Measurements from ENCODE around the gene FAF1. TPM values are rescaled to one million over a fixed set of nuclear protein-coding genes. Genes with fewer than 3 reads are reported as not detected.

FAF1 gene
- total RNA-seq, 1 experiment from 2014 or later = 14.7 TPM

GRCh38 chr1:50779801-50780200 is 180.3 kb downstream of the FAF1 start:
- no peak overlapping the region for H3K4me3 ChIP-seq (ENCODE audit: low read length)
- H3K4me2 ChIP-seq (ENCODE audit: low read length) = no peak overlapping the region
- DNase-seq (no peak), ATAC-seq (no peak)
- no peak overlapping the region for H3K9ac ChIP-seq (ENCODE audit: low read length)
- H3K36me3 ChIP-seq (ENCODE audit: low read depth, low read length) = peaks cover 12% of the 10 kb centered on the region
- H3F3A ChIP-seq (ENCODE audit: low read length, unreplicated experiment) = no peaks in the 10 kb centered on the region
- no peak overlapping the region for H2AFZ ChIP-seq (ENCODE audit: low read length)
- peaks cover 17% of the 10 kb centered on the region for H3K79me2 ChIP-seq (ENCODE audit: low read length)
- H4K20me1 ChIP-seq (ENCODE audit: low read length) = no peaks in the 10 kb centered on the region; the same call in 1 of the 2 replicates
- ChIA-PET CTCF (no interaction called here), POLR2A (ENCODE audit: unreplicated experiment) (no interaction called here)
- no peaks in the 10 kb centered on the region for H3K9me3 ChIP-seq (ENCODE audit: low read length)
- TF ChIP-seq CTCF (conservative IDR thresholded peaks at IDR 0.05; ENCODE audit: low read depth, low read length) = no peak
- TF ChIP-seq EZH2 (IDR thresholded peaks at IDR 0.05; ENCODE audit: low read length, unreplicated experiment) = no peak
- no peak for TF ChIP-seq EZH2phosphoT487 (IDR thresholded peaks at IDR 0.05; ENCODE audit: borderline replicate concordance, low read length)
- H3K27me3 ChIP-seq (ENCODE audit: low read length) = no peaks in the 10 kb centered on the region
- intact Hi-C loops (cut with micrococcal nuclease) = loop anchor here (5.0 kb wide), 1 partner anchor 178 kb away; no protein-coding TSS in a partner anchor
- no peaks in the 10 kb centered on the region for H3K4me1 ChIP-seq (ENCODE audit: insufficient read depth, low read length)
- no peaks in the 10 kb centered on the region for H3K9me2 ChIP-seq (replicated peaks; ENCODE audit: low read length)
- H3K27ac ChIP-seq (ENCODE audit: low read length) = no peak overlapping the region
- BruUV-seq (replicated peaks) = no TSS peak

GRCh38 chr1:50775740-50776139 is 184.3 kb downstream of the FAF1 start:
- Histone ChIP-seq H3K27ac (ENCODE audit: low read length) (no peak overlapping the region), H3K4me1 (ENCODE audit: insufficient read depth, low read length) (no peaks in the 10 kb centered on the region), H3F3A (ENCODE audit: low read length, unreplicated experiment) (no peaks in the 10 kb centered on the region), H3K27me3 (ENCODE audit: low read length) (no peaks in the 10 kb centered on the region), H4K20me1 (ENCODE audit: low read length) (no peaks in the 10 kb centered on the region; the same call in 1 of the 2 replicates), H3K9me2 (replicated peaks; ENCODE audit: low read length) (no peaks in the 10 kb centered on the region), H3K79me2 (ENCODE audit: low read length) (peaks cover 11% of the 10 kb centered on the region), H2AFZ (ENCODE audit: low read length) (no peak overlapping the region), H3K36me3 (ENCODE audit: low read depth, low read length) (peaks cover 4% of the 10 kb centered on the region), H3K9ac (ENCODE audit: low read length) (no peak overlapping the region), H3K9me3 (ENCODE audit: low read length) (no peaks in the 10 kb centered on the region), H3K4me3 (ENCODE audit: low read length) (no peak overlapping the region), H3K4me2 (ENCODE audit: low read length) (no peak overlapping the region)
- TF ChIP-seq CTCF (conservative IDR thresholded peaks at IDR 0.05; ENCODE audit: low read depth, low read length) = no peak
- TF ChIP-seq EZH2phosphoT487 (IDR thresholded peaks at IDR 0.05; ENCODE audit: borderline replicate concordance, low read length) = no peak
- no peak for TF ChIP-seq EZH2 (IDR thresholded peaks at IDR 0.05; ENCODE audit: low read length, unreplicated experiment)
- BruUV-seq (replicated peaks) = no TSS peak
- ATAC-seq (no peak), DNase-seq (no peak)
- POLR2A ChIA-PET (ENCODE audit: unreplicated experiment) = no interaction called here
- intact Hi-C loops (cut with micrococcal nuclease) = loop anchor here (1.0 to 5.0 kb wide), 5 partner anchors 97 to 414 kb away; no protein-coding TSS in a partner anchor
- CTCF ChIA-PET = no interaction called here

- Histone ChIP-seq H3K4me1 (ENCODE audit: insufficient read depth, low read length) (no peaks in the 10 kb centered on the region), H3K9ac (ENCODE audit: low read length) (no peak overlapping the region), H3K9me2 (replicated peaks; ENCODE audit: low read length) (no peaks in the 10 kb centered on the region), H3K79me2 (ENCODE audit: low read length) (peaks cover 18% of the 10 kb centered on the region), H4K20me1 (ENCODE audit: low read length) (no peaks in the 10 kb centered on the region; the same call in 1 of the 2 replicates), H3K27ac (ENCODE audit: low read length) (no peak overlapping the region), H3F3A (ENCODE audit: low read length, unreplicated experiment) (no peaks in the 10 kb centered on the region), H2AFZ (ENCODE audit: low read length) (no peak overlapping the region), H3K4me3 (ENCODE audit: low read length) (no peak overlapping the region), H3K9me3 (ENCODE audit: low read length) (no peaks in the 10 kb centered on the region), H3K4me2 (ENCODE audit: low read length) (no peak overlapping the region), H3K27me3 (ENCODE audit: low read length) (no peaks in the 10 kb centered on the region), H3K36me3 (ENCODE audit: low read depth, low read length) (no peaks in the 10 kb centered on the region; the same call in 1 of the 2 replicates)
- POLR2A ChIA-PET (ENCODE audit: unreplicated experiment) = interaction anchor here (0.7 kb wide), 1 partner anchor 195 kb away, joined by 4 read pairs; no protein-coding TSS in a partner anchor
- CTCF ChIA-PET = interaction anchor here (0.5 to 2.0 kb wide), 7 partner anchors 98 to 664 kb away, joined by 3 to 6 read pairs (median 5); no protein-coding TSS in a partner anchor
- ATAC-seq (peak; percentile 70), DNase-seq (peak; percentile 77)
- no TSS peak for BruUV-seq (replicated peaks)
- TF ChIP-seq CTCF (conservative IDR thresholded peaks at IDR 0.05; ENCODE audit: low read depth, low read length) (peak; percentile 83), EZH2phosphoT487 (IDR thresholded peaks at IDR 0.05; ENCODE audit: borderline replicate concordance, low read length) (no peak)
- intact Hi-C loops (cut with micrococcal nuclease) = loop anchor here (1.0 to 5.0 kb wide), 5 partner anchors 98 to 414 kb away; no protein-coding TSS in a partner anchor
Observed at GRCh38 chr1:50774759-50775351, 185.2 kb downstream of the FAF1 start.

Data from PC-3 (cell line).